Fibroblast of gingiva (primary cell): ENCODE measurements around the gene SUCO.
A peak's percentile ranks its signal among the peaks of the same experiment; 100 is the strongest.

Source experiments
- DNase-seq: peaks from one replicate; pipeline ENCODE4 v3.0.0-alpha.2; 2011; ENCODE audit warnings: low read depth

The SUCO gene

GRCh38 chr1:172653015-172653709 is 120.2 kb downstream of the SUCO start:
- no peak for DNase-seq

GRCh38 chr1:172654535-172654934 is 121.6 kb downstream of the SUCO start:
- peak; percentile 22 for DNase-seq

GRCh38 chr1:172656576-172656975 is 123.6 kb downstream of the SUCO start:
- DNase-seq: no peak

GRCh38 chr1:172657586-172657985 is 124.6 kb downstream of the SUCO start:
- DNase-seq: no peak

GRCh38 chr1:172658871-172659453 is 126.0 kb downstream of the SUCO start, which contains the start of gene FASLG:
TSS of gene FASLG (plus strand) at chr1:172659103. CDS start at chr1:172659202, 99 bp downstream.
- no peak for DNase-seq

- no peak for DNase-seq
These were observed 128.2 kb downstream of the SUCO start for GRCh38 chr1:172661107-172661506.
